Osteoblast (primary cell): ENCODE results near the gene DVL1. TPM values are rescaled to one million over a fixed set of nuclear protein-coding genes. Genes with fewer than 3 reads are reported as not detected.
A peak's percentile ranks its signal among the peaks of the same experiment; 100 is the strongest.

Source experiments
- DNase-seq: peaks from one replicate; pipeline ENCODE4 v3.0.0; 2011; ENCODE audit warnings: low spot score, mixed read lengths; ENCODE audit not compliant: insufficient read length; ENCODE audit errors: missing footprints
- H2AFZ ChIP-seq: 2 replicates; pipeline ENCODE4 v1.6.0; 2011; ENCODE audit warnings: mild to moderate bottlenecking, low read length
- H3K27ac ChIP-seq: 2 replicates; pipeline ENCODE4 v1.5.1; 2011; ENCODE audit warnings: mild to moderate bottlenecking, low read depth, low read length, moderate library complexity
- H3K27me3 ChIP-seq: 2 replicates; pipeline ENCODE4 v1.6.0; 2012; ENCODE audit warnings: mild to moderate bottlenecking, control low read depth, inconsistent platforms, low read length, moderate library complexity; ENCODE audit not compliant: insufficient read depth
- H3K36me3 ChIP-seq: 2 replicates; pipeline ENCODE4 v1.5.1; 2011; ENCODE audit warnings: mild to moderate bottlenecking, low read length, control low read depth, moderate library complexity; ENCODE audit not compliant: insufficient read depth
- H3K4me1 ChIP-seq: 2 replicates; pipeline ENCODE4 v1.5.1; 2011; ENCODE audit warnings: mild to moderate bottlenecking, low read length, control low read depth, moderate library complexity; ENCODE audit not compliant: insufficient read depth
- H3K4me2 ChIP-seq: 2 replicates; pipeline ENCODE4 v1.6.0; 2011; ENCODE audit warnings: mild to moderate bottlenecking, low read length; ENCODE audit not compliant: insufficient read depth
- H3K4me3 ChIP-seq: fragments of 200-600 bp; sonication (generic); 3 replicates; pipeline ENCODE4 v1.5.1; 2012; ENCODE audit warnings: mild to moderate bottlenecking, low read length, inconsistent platforms; ENCODE audit not compliant: insufficient read depth
- H3K79me2 ChIP-seq: 2 replicates; pipeline ENCODE4 v1.6.0; 2012; ENCODE audit warnings: mild to moderate bottlenecking, low read length, control low read depth, inconsistent platforms; ENCODE audit not compliant: insufficient read depth
- H3K9me3 ChIP-seq: 2 replicates; pipeline ENCODE4 v1.5.1; 2011; ENCODE audit warnings: low read depth, low read length, control low read depth
- H4K20me1 ChIP-seq: 2 replicates; pipeline ENCODE4 v1.6.0; 2012; ENCODE audit warnings: mild to moderate bottlenecking, low read length, control low read depth; ENCODE audit not compliant: insufficient read depth
- total RNA-seq: library from RNA; depleted of rRNA; stranded (reverse); fragments of >200 nt; gene quantifications from 2 replicates; pipeline ENCODE4 v1.2.3, GENCODE V29; 2012
- TF ChIP-seq, protein P1 (sequence below): IDR thresholded peaks from 2 replicates; pipeline ENCODE4 v1.5.1; 2011; ENCODE audit warnings: mild to moderate bottlenecking, low read depth, low read length, moderate library complexity; ENCODE audit errors: extremely low read depth

Gene DVL1
- total RNA-seq, 1 donor, result 73.5 TPM

DNA sequence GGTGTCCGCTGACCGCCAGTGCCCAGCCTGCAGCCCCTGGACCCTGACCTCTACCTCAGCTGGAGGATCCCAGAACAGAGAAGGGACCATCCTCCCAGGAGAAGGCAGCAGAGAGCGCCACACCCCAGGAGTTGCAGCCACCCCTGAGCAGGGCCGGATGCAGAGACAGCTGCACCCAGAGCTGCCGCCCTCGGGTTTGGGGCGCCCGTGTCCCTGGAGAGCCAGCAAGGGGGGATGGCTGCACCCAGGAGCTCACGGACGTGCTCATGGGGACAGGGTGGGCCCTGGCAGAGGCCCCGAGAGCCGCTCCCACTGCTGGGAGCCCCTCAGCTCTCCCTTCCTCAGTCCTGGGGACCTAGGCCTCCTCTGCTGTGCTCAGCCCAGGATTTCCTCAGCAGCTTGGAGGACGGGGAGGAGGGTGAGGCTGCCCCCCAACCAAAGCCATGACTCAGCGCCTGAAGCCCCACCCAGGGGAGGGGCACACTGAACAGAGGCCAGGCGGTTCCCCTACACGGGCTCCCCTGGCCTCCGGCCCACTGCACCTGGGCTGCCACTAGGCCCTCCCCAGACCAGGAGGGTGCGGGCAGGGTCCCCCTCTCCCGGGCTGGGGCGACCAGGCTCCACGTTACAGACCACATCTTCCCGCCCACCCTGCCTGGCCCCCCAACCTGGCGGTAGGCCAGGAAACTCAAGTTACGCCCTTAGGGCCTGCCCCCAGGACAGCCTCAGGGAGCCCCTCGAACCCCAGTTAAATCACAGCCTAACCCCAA lies 43.7 kb downstream of the DVL1 start:
- H3K36me3 ChIP-seq, result peaks cover 8% of the 10 kb centered on the region
- H3K79me2 ChIP-seq, result peaks cover 61% of the 10 kb centered on the region
- TF ChIP-seq, protein P1, sequence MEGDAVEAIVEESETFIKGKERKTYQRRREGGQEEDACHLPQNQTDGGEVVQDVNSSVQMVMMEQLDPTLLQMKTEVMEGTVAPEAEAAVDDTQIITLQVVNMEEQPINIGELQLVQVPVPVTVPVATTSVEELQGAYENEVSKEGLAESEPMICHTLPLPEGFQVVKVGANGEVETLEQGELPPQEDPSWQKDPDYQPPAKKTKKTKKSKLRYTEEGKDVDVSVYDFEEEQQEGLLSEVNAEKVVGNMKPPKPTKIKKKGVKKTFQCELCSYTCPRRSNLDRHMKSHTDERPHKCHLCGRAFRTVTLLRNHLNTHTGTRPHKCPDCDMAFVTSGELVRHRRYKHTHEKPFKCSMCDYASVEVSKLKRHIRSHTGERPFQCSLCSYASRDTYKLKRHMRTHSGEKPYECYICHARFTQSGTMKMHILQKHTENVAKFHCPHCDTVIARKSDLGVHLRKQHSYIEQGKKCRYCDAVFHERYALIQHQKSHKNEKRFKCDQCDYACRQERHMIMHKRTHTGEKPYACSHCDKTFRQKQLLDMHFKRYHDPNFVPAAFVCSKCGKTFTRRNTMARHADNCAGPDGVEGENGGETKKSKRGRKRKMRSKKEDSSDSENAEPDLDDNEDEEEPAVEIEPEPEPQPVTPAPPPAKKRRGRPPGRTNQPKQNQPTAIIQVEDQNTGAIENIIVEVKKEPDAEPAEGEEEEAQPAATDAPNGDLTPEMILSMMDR, result no peak
- H2AFZ ChIP-seq, result no peak overlapping the region
- peaks cover 34% of the 10 kb centered on the region for H3K4me1 ChIP-seq
- peak overlapping the region; percentile 86 for H3K4me3 ChIP-seq
- no peaks in the 10 kb centered on the region for H3K9me3 ChIP-seq
- peak; percentile 98 for DNase-seq
- no peaks in the 10 kb centered on the region for H3K27me3 ChIP-seq
- H3K4me2 ChIP-seq, result peak overlapping the region; percentile 89
- peak overlapping the region; percentile 60 for H3K27ac ChIP-seq
- H4K20me1 ChIP-seq, result peaks cover 57% of the 10 kb centered on the region

DNA sequence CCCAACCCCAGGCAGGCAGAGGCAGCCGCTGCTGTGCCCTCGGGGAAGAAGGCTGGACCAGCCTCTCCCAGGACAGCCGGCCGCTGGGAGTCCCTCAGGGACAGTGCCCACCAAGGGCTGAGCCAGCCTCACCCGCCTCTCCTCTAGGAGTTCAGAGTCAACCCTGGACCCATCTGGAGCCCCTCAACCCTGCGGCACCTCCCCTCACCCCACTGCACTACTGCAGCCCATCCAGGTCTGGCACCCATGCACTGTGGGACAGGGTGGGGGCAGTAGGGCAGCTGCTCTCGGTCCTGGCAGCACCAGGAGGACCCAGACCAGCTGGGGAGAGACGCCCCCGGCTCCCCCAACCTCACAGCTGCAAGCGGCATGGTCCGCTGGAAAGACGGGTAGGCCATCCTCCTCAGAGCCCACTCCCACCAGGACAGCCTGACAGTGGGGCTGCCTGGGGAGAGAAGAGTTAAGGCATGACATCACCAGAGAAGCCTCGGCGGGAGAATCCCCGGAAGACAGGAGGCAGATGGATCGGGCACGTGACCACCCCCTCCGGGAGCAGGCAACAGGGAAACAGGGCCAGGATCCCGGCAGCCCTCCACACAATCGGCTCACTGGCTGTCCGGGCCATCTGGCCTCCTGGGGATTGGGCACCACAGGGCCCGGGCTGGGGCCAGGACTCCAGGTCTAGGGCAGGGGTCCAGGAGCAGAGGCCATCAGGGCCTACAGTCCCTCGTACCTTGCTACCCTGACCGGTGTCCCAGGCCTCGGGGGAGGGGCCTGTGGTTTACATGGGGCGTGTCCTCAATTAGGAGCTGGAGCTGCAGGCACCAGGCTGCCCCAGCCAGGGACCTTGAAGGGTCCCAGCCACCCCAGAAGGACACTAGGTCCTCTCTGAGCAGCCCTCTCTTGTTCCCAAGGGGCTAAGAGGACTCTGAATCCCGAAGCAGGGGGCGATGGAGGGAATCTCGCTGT lies 44.6 kb downstream of the DVL1 start:
- Histone ChIP-seq H3K27me3 (no peaks in the 10 kb centered on the region), H3K79me2 (peaks cover 53% of the 10 kb centered on the region), H3K4me3 (peak overlapping the region; percentile 86), H3K9me3 (no peaks in the 10 kb centered on the region), H3K4me2 (peak overlapping the region; percentile 89), H4K20me1 (peaks cover 57% of the 10 kb centered on the region), H2AFZ (no peak overlapping the region), H3K36me3 (peaks cover 3% of the 10 kb centered on the region), H3K27ac (peak overlapping the region; percentile 60), H3K4me1 (peaks cover 34% of the 10 kb centered on the region)
- DNase-seq, result peak; percentile 98
- TF ChIP-seq, protein P1, result no peak

DNA sequence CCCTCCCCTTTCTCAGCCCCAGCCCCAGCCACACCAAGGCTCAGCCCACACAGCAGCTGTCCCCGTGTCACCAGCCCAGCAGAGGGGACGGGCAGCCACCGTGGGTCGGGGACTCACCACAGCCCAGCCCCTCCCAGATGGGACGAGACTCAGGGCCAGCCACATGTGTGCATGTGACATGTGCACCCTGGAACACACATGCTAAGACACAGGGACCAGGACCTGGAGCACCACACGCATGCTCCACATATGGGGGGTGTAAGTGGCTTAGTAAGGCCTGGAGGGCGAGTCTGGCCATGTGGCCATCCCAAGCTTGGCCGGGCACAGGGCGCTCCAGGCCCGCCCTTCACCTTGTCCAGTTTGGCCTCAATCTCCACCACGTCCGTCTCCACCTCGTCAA lies 45.5 kb downstream of the DVL1 start:
- Histone ChIP-seq H3K36me3 (peaks cover 3% of the 10 kb centered on the region), H3K4me3 (no peak overlapping the region), H3K4me2 (no peak overlapping the region), H3K79me2 (peaks cover 44% of the 10 kb centered on the region), H3K4me1 (peaks cover 29% of the 10 kb centered on the region), H3K27me3 (no peaks in the 10 kb centered on the region), H2AFZ (no peak overlapping the region), H4K20me1 (peaks cover 61% of the 10 kb centered on the region), H3K9me3 (no peaks in the 10 kb centered on the region), H3K27ac (no peak overlapping the region)
- no peak for DNase-seq
- TF ChIP-seq, protein P1, result no peak

DNA sequence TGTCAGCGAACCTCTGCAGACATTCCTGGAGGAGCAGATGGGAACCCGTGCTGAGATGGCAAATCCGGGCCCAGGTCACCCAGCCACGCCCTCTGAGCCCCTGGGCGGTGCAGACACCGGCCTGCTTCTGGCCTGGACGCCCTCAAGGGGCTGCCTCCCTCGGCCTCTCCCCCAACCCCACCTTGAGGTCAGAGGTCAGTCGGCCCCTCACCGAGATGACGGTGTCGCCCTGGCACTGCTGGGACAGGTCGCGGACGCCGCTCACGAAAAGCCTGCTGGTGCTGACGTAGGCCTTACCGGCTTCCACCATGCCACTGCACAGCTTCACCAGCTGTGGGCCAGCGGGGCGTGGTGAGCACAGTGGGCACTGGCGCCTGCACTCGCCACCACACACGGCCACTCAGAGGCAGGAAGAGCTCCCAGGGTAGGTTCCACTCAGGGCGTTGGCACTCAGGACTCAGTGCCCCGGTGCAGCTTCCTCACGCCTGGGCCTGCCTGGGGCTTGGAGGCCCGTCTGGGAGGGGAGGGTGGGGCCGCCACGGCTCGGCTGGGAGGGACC lies 46.2 kb downstream of the DVL1 start:
- Histone ChIP-seq H3K9me3 (no peaks in the 10 kb centered on the region), H3K4me1 (peaks cover 29% of the 10 kb centered on the region), H3K79me2 (peaks cover 43% of the 10 kb centered on the region), H3K36me3 (peaks cover 3% of the 10 kb centered on the region), H3K27me3 (no peaks in the 10 kb centered on the region), H3K27ac (no peak overlapping the region), H2AFZ (no peak overlapping the region), H3K4me2 (no peak overlapping the region), H3K4me3 (no peak overlapping the region), H4K20me1 (peaks cover 62% of the 10 kb centered on the region)
- DNase-seq, result no peak
- TF ChIP-seq, protein P1, result no peak
